NCI-H187 treated with DMSO at 0.1 percent for 48 hours (cell line): ENCODE data around the gene PSD4.
"Not testable (repeated sequence)": the region's sequence is repeated elsewhere in the genome, so short reads cannot be mapped to it uniquely, and the experiment has no call there.

Experiments
- DNase-seq: peaks from one replicate; lab custom pipeline; 2025; lab: John Stamatoyannopoulos, UW

The PSD4 gene

GRCh38 chr2:113223813-113224212, 50.0 kb downstream of the PSD4 start:
- no peak for DNase-seq

- no peak for DNase-seq
These were observed 51.0 kb downstream of the PSD4 start for GRCh38 chr2:113224647-113225236.

GRCh38 chr2:113225263-113226259, 51.8 kb downstream of the PSD4 start:
- DNase-seq: peak; percentile 14

GRCh38 chr2:113226462-113226861, 52.7 kb downstream of the PSD4 start:
- DNase-seq: no peak

GRCh38 chr2:113227290-113227689, 53.5 kb downstream of the PSD4 start:
- no peak for DNase-seq

- no peak for DNase-seq
These were observed 53.9 kb downstream of the PSD4 start for GRCh38 chr2:113227698-113228097.

GRCh38 chr2:113228351-113228750, 54.6 kb downstream of the PSD4 start:
- DNase-seq: no peak

- no peak for DNase-seq
These were observed 55.4 kb downstream of the PSD4 start for GRCh38 chr2:113228991-113229716.

GRCh38 chr2:113229795-113230194, 56.0 kb downstream of the PSD4 start:
- no peak for DNase-seq

- no peak for DNase-seq
These were observed 56.8 kb downstream of the PSD4 start for GRCh38 chr2:113230531-113230930.

- DNase-seq: no peak
These were observed 57.3 kb downstream of the PSD4 start for GRCh38 chr2:113231064-113231463.

GRCh38 chr2:113232123-113232522, 58.4 kb downstream of the PSD4 start:
- DNase-seq: no peak

GRCh38 chr2:113232740-113233139, 59.0 kb downstream of the PSD4 start:
- no peak for DNase-seq

- DNase-seq: no peak
These were observed 60.1 kb downstream of the PSD4 start for GRCh38 chr2:113233593-113234550.

- DNase-seq: no peak
These were observed 61.1 kb downstream of the PSD4 start for GRCh38 chr2:113234721-113235346.

GRCh38 chr2:113235347-113236226, 61.8 kb downstream of the PSD4 start:
- DNase-seq: not testable (repeated sequence)

GRCh38 chr2:113236367-113237159, 62.8 kb downstream of the PSD4 start:
- DNase-seq: no peak

- no peak for DNase-seq
These were observed 63.9 kb downstream of the PSD4 start for GRCh38 chr2:113237604-113238160.
